GM18498 (cell line): ENCODE results near the gene PPP3CB.
"Not testable (repeated sequence)": the region's sequence is repeated elsewhere in the genome, so short reads cannot be mapped to it uniquely, and the experiment has no call there.

Source experiments
- ATAC-seq: cut with Tn5 transposase; IDR thresholded peaks from one replicate; pipeline ENCODE4 v1.9.1; 2021; ENCODE audit warnings: mild to moderate bottlenecking, moderate library complexity; ENCODE audit not compliant: unreplicated experiment

PPP3CB gene

DNA sequence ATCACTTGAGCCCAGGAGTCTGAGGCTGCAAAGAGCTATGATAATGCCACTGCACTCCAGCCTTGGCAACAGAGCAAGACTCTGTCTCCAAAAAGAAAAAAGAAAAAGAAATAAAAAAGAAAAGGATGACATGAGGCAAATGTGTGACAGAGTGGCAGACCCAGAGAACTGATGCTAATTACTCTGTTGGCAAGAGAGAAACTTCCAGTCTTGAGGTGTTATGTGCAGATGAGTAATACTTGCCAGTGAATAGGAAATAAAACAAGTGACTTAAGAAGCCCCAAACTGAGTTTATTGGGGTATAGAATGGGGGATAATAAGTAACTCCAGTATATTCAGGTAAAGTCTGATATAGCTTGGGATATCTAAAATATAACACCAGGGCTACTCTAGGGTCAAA, 72.5 kb downstream of the PPP3CB start:
- no peak for ATAC-seq

GRCh38 chr10:73416571-73416970, 79.3 kb downstream of the PPP3CB start:
- no peak for ATAC-seq

GRCh38 chr10:73414230-73414945, 81.4 kb downstream of the PPP3CB start:
- peak; percentile 38 for ATAC-seq

DNA sequence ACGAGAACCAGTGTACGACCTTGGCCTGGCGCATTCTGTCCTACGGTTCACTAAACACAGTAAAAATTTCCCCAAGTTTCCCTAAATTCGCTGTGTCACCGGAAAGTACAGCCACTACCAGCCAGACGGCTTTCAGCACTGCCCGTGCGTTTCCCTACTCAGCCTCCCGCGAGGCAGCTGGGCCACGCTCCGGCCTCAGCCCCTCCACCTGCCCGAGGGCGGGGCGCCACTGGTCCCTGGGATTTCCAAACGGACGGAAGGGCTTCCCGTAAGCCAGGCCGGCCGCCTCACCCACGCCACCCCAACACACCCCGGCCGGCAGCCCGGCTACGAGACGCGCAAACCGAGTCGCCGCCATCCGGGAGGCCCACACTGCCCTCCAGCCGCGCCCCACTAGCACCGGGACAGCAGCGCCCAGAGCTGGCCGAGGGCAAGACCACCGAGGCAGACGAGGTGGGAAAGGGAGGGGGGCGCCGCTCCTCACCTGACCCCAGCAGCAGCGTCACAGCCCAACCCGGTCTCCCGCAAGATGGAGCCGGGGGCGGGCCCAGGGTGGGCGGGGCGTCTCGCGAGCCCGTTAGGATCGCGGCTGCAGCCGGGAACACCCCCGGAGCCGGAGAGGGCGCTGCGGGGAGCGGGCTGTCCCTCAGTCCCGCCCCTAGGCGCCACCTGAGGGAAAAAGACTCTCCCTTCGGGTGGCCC, 82.1 kb downstream of the PPP3CB start, which contains the start of gene ANXA7:
TSS of gene ANXA7 (minus strand) at position 531 of the 702 bp plus-strand sequence. CDS start 13,202 bp downstream, outside the sequence.
- peak; percentile 94 for ATAC-seq

- ATAC-seq: peak; percentile 26
These were observed 82.7 kb downstream of the PPP3CB start for GRCh38 chr10:73413108-73413527.

DNA sequence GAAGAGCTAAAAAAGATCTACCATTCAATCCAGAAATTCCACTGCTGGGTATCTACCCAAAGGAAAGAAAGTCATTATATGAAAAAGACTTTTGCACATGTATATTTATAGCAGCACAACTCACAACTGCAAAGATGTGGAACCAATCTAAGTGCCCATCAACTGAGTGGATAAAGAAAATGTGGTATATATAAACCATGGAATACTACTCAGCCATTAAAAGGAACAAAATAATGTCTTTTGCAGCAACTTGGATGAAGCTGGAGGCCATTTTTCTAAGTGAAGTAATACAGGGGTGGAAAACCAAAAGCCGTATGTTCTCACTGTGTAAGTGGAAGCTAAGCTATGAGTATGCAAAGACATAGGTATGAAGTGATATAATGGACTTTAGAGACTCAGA, 84.9 kb downstream of the PPP3CB start:
- ATAC-seq: no peak

DNA sequence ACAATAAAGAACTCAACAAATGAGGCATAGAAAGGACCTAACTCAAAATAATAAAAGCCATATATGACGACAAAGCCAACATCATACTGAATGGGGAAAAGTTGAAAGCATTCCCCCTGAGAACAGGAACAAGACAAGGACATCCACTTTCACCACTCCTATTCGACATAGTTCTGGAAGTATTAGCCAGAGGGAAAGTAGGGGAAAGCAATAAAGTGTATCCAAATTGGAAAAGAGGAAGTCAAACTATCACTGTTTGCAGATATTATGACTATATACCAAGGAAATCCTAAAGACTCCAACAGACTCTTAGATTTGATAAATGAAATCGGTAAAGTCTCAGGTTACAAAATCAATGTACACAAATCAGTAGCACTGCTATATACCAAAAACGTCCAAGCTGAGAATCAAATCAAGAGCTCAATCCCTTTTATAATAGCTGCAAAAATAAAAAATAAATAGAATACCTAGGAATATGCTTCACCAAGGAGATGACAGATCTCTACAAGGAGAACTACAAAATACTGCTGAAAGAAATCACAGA, 86.8 kb downstream of the PPP3CB start:
- no peak for ATAC-seq

- no peak for ATAC-seq
These were observed 87.8 kb downstream of the PPP3CB start for GRCh38 chr10:73408061-73408460.

DNA sequence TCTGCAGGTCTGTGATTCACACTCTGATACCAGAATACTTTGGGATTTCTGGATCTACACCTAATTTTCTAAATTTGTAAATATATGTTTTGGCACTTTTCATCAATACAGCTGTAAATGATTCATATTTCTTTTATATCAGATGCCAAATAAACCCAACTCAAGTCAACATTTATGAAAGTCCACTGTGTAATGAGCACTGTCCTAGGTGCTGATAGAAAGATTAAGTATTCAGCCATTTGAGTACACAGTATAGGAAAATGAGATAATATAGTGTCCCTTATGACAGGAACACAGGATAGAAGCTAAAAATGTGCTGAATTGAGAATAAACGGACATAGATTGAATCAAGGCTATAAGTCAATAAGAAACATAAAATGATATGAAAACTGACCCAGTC, 88.3 kb downstream of the PPP3CB start:
- ATAC-seq: no peak

DNA sequence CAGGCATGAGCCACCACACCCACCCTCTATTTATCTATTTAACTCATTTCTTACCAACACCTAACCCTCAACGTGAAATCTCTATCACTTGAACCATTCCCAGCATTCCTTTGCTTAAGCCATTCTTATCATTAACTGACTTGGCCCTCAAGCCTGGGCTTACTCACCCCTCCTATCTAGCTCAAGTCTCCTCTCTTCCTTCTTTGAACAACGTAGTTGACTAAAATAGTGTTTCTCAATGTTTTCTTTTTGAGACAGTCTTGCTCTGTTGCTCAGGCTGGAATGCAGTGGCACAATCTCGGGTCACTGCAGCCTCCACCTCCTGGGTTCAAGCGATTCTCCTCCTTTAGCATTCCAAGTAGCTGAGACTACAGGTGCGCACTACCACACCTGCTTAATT, 89.0 kb downstream of the PPP3CB start:
- no peak for ATAC-seq

- ATAC-seq: no peak
These were observed 90.3 kb downstream of the PPP3CB start for GRCh38 chr10:73405556-73405955.

- no peak for ATAC-seq
These were observed 91.1 kb downstream of the PPP3CB start for GRCh38 chr10:73404690-73405089.

GRCh38 chr10:73401636-73402035, 94.2 kb downstream of the PPP3CB start:
- ATAC-seq: no peak

GRCh38 chr10:73399063-73399462, 96.8 kb downstream of the PPP3CB start:
- no peak for ATAC-seq

DNA sequence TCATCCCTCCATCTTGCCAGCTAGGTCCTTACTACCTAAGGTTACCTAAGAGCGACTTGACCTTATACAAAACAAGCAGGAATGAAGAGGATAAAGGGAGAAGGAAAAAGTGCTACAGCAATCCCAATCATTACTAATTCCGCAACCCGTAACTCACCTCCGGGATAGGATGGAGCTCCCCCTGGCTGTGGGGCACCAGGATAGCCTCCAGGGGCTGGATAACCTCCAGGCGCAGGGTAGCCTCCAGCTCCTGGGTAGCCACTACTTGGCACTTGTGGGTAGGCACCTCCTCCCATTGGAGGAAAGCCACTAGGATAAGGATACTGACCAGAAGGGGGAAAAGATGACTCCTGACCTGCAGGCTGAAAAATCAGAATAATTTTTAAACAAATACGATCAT, 97.8 kb downstream of the PPP3CB start:
- no peak for ATAC-seq

DNA sequence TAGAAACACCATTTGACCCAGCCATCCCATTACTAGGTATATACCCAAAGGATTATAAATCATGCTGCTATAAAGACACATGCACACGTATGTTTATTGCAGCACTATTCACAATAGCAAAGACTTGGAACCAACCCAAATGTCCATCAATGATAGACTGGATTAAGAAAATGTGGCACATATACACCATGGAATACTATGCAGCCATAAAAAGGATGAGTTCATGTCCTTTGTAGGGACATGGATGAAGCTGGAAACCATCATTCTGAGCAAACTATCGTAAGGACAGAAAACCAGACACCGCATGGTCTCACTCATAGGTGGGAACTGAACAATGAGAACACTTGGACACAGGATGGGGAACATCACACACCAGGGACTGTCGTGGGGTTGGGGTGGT, 101.5 kb downstream of the PPP3CB start:
- not testable (repeated sequence) for ATAC-seq

DNA sequence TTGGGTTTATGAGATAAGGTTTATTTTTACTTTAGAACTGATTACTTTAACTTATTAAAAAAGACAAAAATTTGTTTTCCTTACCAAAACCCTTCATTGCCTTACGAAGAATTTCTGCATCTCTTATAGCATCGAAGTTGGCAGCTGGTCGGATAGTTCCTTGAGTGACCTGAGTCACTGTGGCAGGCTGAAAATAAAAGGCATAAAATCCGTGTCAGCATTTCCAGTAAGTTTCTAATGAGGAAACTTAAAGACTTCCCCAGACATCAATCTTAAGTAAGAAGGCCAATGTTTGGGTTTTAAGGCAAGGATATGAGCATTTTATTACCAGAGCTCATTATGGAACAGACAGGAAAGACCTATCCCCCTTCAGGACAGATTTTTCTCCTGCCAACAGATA, 107.6 kb downstream of the PPP3CB start:
- no peak for ATAC-seq

DNA sequence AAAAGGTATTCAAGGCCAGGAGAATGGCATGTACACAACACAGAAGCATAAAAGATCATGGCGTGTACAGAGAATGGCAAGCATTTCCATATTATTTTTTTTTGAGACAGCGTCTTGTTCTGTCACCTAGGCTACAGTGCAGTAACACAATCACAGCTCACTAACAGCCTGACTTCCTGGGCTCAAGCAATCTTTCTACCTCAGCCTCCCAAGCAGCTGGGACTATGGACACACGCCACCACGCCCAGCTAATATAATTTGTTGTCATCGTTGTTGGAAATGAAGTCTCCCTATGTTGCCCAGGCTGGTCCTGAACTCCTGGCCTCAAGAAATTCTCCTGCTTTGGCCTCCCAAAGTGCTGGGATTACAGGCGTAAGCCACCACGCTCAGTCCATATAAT, 109.2 kb downstream of the PPP3CB start:
- ATAC-seq: no peak
